ENCODE data around the gene UTF1.
"Not testable (repeated sequence)": the region's sequence is repeated elsewhere in the genome, so short reads cannot be mapped to it uniquely, and the experiment has no call there.

GRCh38 chr10:133265052-133265451 lies 35.0 kb downstream of the UTF1 start:
- not testable (repeated sequence) for TF ChIP-seq CTCF, POLR2A (IDR thresholded peaks at IDR 0.05)

Data from stomach (tissue), 4 donors.